ENCODE measurements around the gene TJP3. TPM values are rescaled to one million over a fixed set of nuclear protein-coding genes. Genes with fewer than 3 reads are reported as not detected.

The TJP3 gene
- total RNA-seq, 1 donor from 2014 or later: 2.0 TPM

- H3K4me1 Mint-ChIP-seq (ENCODE audit: low read depth, unreplicated experiment): no peaks in the 10 kb centered on the region
- no peak for DNase-seq (ENCODE audit: low read depth)
- TF ChIP-seq CTCF (IDR thresholded peaks at IDR 0.05; ENCODE audit: insufficient read depth, low read depth, low read length) (no peak), EZH2 (IDR thresholded peaks at IDR 0.05; ENCODE audit: insufficient read depth, low read length) (no peak)
Observed at GRCh38 chr19:3732108-3732507, 23.9 kb downstream of the TJP3 start.

GRCh38 chr19:3733549-3734309 is 25.5 kb downstream of the TJP3 start:
- TF ChIP-seq CTCF (IDR thresholded peaks at IDR 0.05; ENCODE audit: insufficient read depth, low read depth, low read length) (no peak), EZH2 (IDR thresholded peaks at IDR 0.05; ENCODE audit: insufficient read depth, low read length) (no peak)
- H3K27ac Mint-ChIP-seq (ENCODE audit: unreplicated experiment): no peak overlapping the region
- no peaks in the 10 kb centered on the region for H3K4me1 Mint-ChIP-seq (ENCODE audit: low read depth, unreplicated experiment)
- H3K4me1 ChIP-seq (ENCODE audit: insufficient read depth, low read length): no peaks in the 10 kb centered on the region
- FAIRE-seq: no peak
- H3K27me3 Mint-ChIP-seq (ENCODE audit: low read depth, unreplicated experiment): peaks cover 15% of the 10 kb centered on the region
- H3K27me3 ChIP-seq (ENCODE audit: insufficient read depth, low read length): no peaks in the 10 kb centered on the region
- H3K79me2 ChIP-seq (ENCODE audit: insufficient read depth, low read length): no peaks in the 10 kb centered on the region
- no peak overlapping the region for H3K9ac ChIP-seq (ENCODE audit: low read length)
- no peak overlapping the region for H3K4me3 ChIP-seq (ENCODE audit: insufficient read depth, low read depth, low read length)
- DNase-seq (ENCODE audit: low read depth): no peak
- no peaks in the 10 kb centered on the region for H3K9me3 ChIP-seq (ENCODE audit: insufficient read depth, low read depth, low read length)
- H3K27ac ChIP-seq (ENCODE audit: low read depth, low read length): no peak overlapping the region
- H3K9me3 Mint-ChIP-seq (ENCODE audit: unreplicated experiment): no peaks in the 10 kb centered on the region
- no peak overlapping the region for H3K4me2 ChIP-seq (ENCODE audit: low read length)
- no peak overlapping the region for H3K4me3 Mint-ChIP-seq (ENCODE audit: unreplicated experiment)
- H3K36me3 Mint-ChIP-seq (ENCODE audit: low read depth, unreplicated experiment): no peaks in the 10 kb centered on the region
- H2AFZ ChIP-seq (ENCODE audit: low read depth, low read length): no peak overlapping the region
- no peaks in the 10 kb centered on the region for H3K36me3 ChIP-seq (ENCODE audit: insufficient read depth, low read length)
- H4K20me1 ChIP-seq (ENCODE audit: insufficient read depth, low read length): no peaks in the 10 kb centered on the region

More at GRCh38 chr19:3732108-3732507, 23.9 kb downstream of the TJP3 start:
- Mint-ChIP-seq H3K36me3 (ENCODE audit: low read depth, unreplicated experiment) (no peaks in the 10 kb centered on the region), H3K4me3 (ENCODE audit: unreplicated experiment) (no peak overlapping the region), H3K9me3 (ENCODE audit: unreplicated experiment) (no peaks in the 10 kb centered on the region), H3K27me3 (ENCODE audit: low read depth, unreplicated experiment) (peaks cover 13% of the 10 kb centered on the region), H3K27ac (ENCODE audit: unreplicated experiment) (no peak overlapping the region)
- Histone ChIP-seq H3K9ac (ENCODE audit: low read length) (no peak overlapping the region), H3K4me2 (ENCODE audit: low read length) (no peak overlapping the region), H3K36me3 (ENCODE audit: insufficient read depth, low read length) (no peaks in the 10 kb centered on the region), H4K20me1 (ENCODE audit: insufficient read depth, low read length) (no peaks in the 10 kb centered on the region), H3K9me3 (ENCODE audit: insufficient read depth, low read depth, low read length) (no peaks in the 10 kb centered on the region), H3K27me3 (ENCODE audit: insufficient read depth, low read length) (no peaks in the 10 kb centered on the region), H3K79me2 (ENCODE audit: insufficient read depth, low read length) (no peaks in the 10 kb centered on the region), H3K4me3 (ENCODE audit: insufficient read depth, low read depth, low read length) (no peak overlapping the region), H3K27ac (ENCODE audit: low read depth, low read length) (no peak overlapping the region), H2AFZ (ENCODE audit: low read depth, low read length) (no peak overlapping the region), H3K4me1 (ENCODE audit: insufficient read depth, low read length) (no peaks in the 10 kb centered on the region)
- FAIRE-seq: no peak

- no peak for DNase-seq (ENCODE audit: low read depth)
- no peak overlapping the region for H3K4me3 Mint-ChIP-seq (ENCODE audit: unreplicated experiment)
- Histone ChIP-seq H3K4me1 (ENCODE audit: insufficient read depth, low read length) (no peaks in the 10 kb centered on the region), H3K4me2 (ENCODE audit: low read length) (no peak overlapping the region), H3K36me3 (ENCODE audit: insufficient read depth, low read length) (no peaks in the 10 kb centered on the region), H3K9me3 (ENCODE audit: insufficient read depth, low read depth, low read length) (no peaks in the 10 kb centered on the region), H3K4me3 (ENCODE audit: insufficient read depth, low read depth, low read length) (no peak overlapping the region), H3K27ac (ENCODE audit: low read depth, low read length) (no peak overlapping the region), H2AFZ (ENCODE audit: low read depth, low read length) (no peak overlapping the region), H3K79me2 (ENCODE audit: insufficient read depth, low read length) (no peaks in the 10 kb centered on the region), H4K20me1 (ENCODE audit: insufficient read depth, low read length) (no peaks in the 10 kb centered on the region), H3K9ac (ENCODE audit: low read length) (no peak overlapping the region), H3K27me3 (ENCODE audit: insufficient read depth, low read length) (no peaks in the 10 kb centered on the region)
- no peaks in the 10 kb centered on the region for H3K9me3 Mint-ChIP-seq (ENCODE audit: unreplicated experiment)
- TF ChIP-seq EZH2 (IDR thresholded peaks at IDR 0.05; ENCODE audit: insufficient read depth, low read length): no peak
- peaks cover 15% of the 10 kb centered on the region for H3K27me3 Mint-ChIP-seq (ENCODE audit: low read depth, unreplicated experiment)
- H3K27ac Mint-ChIP-seq (ENCODE audit: unreplicated experiment): no peak overlapping the region
- no peaks in the 10 kb centered on the region for H3K4me1 Mint-ChIP-seq (ENCODE audit: low read depth, unreplicated experiment)
- FAIRE-seq: no peak
- H3K36me3 Mint-ChIP-seq (ENCODE audit: low read depth, unreplicated experiment): no peaks in the 10 kb centered on the region
Observed at GRCh38 chr19:3734310-3734600, 26.1 kb downstream of the TJP3 start.

Measured in astrocyte (in vitro differentiated cells and primary cell).